ENCODE measurements around the gene GTPBP2. TPM values are rescaled to one million over a fixed set of nuclear protein-coding genes. Genes with fewer than 3 reads are reported as not detected.
"Not testable (repeated sequence)": the region's sequence is repeated elsewhere in the genome, so short reads cannot be mapped to it uniquely, and the experiment has no call there.

Gene GTPBP2
- total RNA-seq, 1 experiment from 2014 or later = 47.0 TPM

DNA sequence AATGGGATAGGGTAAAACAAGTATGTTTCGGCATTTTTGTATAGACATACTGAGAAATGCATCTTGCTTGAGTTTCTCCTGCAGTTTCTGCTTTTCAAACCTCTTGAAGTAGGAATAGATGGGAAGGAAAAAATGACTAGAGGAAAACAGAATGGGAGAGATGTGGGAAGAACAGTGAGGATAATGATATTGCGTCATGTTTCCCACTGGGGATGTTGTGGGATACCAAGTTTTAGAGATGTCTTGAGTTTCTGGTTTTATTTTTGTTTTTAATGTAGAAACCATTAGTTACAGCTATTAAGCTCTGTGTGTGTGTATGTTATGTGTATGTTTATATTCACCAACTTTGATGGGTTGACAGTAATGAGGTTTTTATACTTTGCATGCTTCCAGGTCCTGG lies 28.5 kb downstream of the GTPBP2 start:
- DNase-seq (ENCODE audit: low spot score) = no peak
- in situ Hi-C loops (cut with HindIII; ENCODE audit: low sequenced_read_pairs) = no loop called here

DNA sequence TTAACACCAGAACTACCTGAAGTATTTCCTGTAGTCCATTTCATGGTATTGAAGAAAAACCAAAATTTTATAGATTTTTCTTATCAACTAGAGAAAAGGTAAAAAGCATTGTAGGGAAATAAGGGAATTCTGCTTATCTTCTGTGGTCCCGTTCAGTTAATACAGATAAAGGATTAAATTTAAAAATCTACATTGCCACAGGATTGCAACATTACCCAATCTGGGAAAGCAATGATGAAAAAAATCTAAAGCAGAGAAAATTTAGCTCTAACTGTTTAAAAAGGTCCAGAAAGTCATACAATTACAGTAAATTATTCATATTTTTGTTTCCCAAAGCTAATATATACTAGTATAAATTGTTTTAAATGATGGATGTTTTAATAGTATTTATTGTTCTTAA lies 35.1 kb downstream of the GTPBP2 start:
- in situ Hi-C loops (cut with HindIII; ENCODE audit: low sequenced_read_pairs) = no loop called here
- DNase-seq (ENCODE audit: low spot score) = no peak

DNA sequence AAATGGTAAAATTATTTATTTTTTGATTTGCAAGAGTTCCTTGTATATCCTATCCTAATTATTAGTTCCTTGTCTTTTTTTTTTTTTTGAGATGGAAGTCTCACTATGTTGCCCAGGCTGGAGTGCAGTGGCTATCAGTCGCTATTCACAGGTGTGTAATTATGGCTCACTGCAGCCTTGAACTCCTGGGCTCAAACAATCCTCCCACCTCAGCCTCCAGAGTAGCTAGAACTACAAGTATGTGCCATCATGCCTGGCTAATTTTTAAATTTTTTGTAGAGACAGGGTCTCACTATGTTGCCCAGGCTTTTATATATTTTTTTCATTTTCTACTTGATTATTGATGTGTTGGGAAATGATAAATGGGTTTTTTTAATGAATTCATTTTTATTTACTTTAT lies 39.5 kb downstream of the GTPBP2 start:
- DNase-seq (ENCODE audit: low spot score); in situ Hi-C loops (cut with HindIII; ENCODE audit: low sequenced_read_pairs): not testable (repeated sequence)

DNA sequence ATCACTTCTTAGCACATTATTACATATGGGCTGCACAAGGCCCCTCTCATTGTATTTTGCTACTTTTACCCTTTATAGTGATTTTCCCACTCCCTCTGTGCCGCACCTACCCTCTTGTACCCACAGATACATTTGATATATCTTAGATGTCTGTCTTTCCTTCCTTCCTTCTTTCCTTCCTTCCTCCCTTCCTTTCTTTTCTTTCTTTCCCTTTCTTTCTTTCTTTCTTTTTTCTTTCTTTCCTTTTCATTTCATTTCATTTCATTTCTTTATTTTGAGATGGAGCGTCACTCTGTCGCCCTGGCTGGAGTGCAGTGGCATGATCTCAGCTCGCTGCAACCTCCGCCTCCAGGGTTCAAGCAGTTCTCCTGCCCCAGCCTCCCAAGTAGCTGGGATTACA lies 40.9 kb downstream of the GTPBP2 start:
- in situ Hi-C loops (cut with HindIII; ENCODE audit: low sequenced_read_pairs) = no loop called here

DNA sequence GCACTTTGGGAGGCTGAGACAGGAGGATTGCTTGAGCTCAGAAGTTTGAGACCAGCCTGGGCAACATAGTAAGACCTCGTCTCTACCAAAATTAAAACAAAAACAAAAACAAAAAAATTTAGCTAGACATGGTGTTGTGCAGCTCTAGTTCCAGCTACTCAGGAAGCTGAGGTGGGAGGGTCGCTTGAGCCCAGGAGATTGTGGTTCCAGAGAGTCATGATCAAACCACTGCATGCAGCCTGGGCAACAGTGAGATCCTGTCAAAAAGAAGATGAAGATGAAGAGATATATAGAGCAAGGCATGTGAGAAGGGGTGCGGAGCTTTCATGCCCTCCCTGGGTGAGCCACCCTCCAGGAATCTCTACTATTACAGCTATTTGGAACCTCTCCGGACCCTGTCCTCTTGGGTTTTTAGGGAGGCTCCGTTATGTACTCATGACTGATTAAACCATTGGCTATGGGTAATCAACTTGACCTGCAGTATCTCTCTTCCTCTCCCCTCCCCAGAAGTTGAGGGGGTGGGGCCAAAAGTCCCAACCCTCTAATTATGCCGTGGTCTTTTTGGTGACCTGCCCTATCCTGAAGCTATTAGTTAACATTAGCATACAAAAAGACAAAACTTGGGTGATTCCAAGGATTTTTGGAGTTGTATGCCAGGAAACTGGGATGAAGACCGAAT lies 44.0 kb downstream of the GTPBP2 start:
- DNase-seq (ENCODE audit: low spot score) = no peak
- in situ Hi-C loops (cut with HindIII; ENCODE audit: low sequenced_read_pairs) = no loop called here

More for the DNA sequence above, 40.9 kb downstream of the GTPBP2 start:
- no peak for DNase-seq (ENCODE audit: low spot score)

DNA sequence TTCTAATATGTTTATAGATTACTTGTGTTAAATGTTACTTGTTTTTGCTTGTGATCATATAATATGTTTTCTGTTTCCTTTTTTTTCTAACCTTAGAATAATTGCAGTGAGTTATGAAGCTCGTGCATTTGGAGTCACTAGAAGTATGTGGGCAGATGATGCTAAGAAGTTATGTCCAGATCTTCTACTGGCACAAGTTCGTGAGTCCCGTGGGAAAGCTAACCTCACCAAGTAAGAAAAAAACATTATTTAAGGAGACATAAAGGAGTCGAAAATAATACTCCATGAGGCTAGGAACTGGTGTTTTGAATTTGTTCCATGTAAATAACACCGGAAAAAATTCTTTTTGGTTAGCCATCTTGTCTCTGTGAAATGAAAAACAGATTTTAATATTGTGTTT lies 46.2 kb downstream of the GTPBP2 start:
- in situ Hi-C loops (cut with HindIII; ENCODE audit: low sequenced_read_pairs) = no loop called here
- DNase-seq (ENCODE audit: low spot score) = no peak

DNA sequence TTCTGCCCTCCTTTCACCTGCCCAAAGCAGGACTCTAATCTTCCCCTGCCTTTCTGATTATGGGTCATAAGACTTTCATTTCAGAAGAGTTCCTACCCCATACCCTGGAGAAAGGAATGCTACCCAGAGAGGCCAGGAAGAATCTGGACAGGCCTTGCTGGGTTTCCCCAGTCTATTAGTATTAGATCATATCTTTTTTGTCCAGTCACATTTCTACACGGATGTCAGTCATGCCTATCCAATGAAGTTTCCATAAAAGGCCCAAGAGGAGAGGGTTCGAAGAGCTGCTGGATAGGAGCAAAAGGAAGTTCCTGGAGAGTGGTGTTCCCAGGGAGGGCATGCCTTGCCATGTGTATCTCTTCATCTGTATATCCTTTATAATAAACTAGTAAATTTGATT lies 49.9 kb downstream of the GTPBP2 start:
- in situ Hi-C loops (cut with HindIII; ENCODE audit: low sequenced_read_pairs) = no loop called here
- no peak for DNase-seq (ENCODE audit: low spot score)

DNA sequence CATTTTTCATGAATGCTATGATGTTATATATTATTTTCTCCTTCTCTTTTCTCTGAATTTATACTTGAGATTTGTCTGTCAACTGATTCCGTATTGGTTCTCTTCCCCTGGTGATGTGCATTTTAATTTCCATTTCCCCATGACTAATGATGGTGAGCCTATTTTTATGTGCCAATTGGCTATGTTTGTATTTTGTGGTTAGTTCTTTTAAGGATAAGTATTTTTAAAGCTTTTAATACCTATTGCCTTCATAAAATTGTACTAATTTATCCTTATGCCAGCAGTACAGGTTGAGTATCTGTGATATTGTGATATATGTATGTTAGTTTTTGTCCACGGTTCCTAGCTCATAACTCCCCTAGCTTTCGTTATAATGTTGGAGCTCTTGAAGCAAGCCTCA lies 50.3 kb downstream of the GTPBP2 start:
- no peak for DNase-seq (ENCODE audit: low spot score)
- in situ Hi-C loops (cut with HindIII; ENCODE audit: low sequenced_read_pairs) = no loop called here

DNA sequence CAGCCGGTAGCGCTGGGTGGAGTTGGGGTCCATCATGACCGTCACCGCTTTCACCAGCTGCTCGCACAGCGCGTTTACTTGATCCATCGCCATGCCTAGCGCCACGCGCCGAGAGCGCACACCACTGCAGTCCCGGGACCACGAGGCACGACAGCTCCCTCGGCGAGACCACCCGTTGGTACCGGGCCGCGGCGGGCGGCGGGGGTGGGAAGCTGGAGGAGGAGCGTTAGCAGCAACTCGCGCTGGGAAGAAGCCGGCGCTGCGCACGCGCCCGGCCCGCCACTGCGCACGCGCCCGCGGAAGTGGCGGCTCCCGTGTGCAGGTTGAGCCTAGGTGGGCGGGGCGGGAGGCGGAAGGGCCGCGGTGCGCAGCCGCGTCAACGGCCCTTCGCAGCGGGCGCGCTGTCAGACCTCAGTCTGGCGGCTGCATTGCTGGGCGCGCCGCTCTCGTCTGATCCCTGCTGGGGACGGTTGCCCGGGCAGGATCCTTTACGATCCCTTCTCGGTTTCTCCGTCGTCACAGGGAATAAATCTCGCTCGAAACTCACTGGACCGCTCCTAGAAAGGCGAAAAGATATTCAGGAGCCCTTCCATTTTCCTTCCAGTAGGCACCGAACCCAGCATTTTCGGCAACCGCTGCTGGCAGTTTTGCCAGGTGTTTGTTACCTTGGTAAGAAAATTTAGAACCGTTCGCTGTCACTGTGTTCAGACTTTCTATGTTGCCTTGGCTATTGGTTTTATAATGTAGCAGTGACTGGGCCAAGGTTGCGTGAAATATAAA lies 53.1 kb downstream of the GTPBP2 start, which contains the start of the genes POLH and XPO5:
TSS of gene POLH (plus strand) at position 414 of the 780 bp plus-strand sequence. CDS start 6,135 bp downstream, outside the sequence.
TSS of gene XPO5 (minus strand) at position 267 of the 780 bp plus-strand sequence. CDS start at position 93, 174 bp downstream.
- peak; percentile 90 for DNase-seq (ENCODE audit: low spot score)
- in situ Hi-C loops (cut with HindIII; ENCODE audit: low sequenced_read_pairs) = no loop called here

DNA sequence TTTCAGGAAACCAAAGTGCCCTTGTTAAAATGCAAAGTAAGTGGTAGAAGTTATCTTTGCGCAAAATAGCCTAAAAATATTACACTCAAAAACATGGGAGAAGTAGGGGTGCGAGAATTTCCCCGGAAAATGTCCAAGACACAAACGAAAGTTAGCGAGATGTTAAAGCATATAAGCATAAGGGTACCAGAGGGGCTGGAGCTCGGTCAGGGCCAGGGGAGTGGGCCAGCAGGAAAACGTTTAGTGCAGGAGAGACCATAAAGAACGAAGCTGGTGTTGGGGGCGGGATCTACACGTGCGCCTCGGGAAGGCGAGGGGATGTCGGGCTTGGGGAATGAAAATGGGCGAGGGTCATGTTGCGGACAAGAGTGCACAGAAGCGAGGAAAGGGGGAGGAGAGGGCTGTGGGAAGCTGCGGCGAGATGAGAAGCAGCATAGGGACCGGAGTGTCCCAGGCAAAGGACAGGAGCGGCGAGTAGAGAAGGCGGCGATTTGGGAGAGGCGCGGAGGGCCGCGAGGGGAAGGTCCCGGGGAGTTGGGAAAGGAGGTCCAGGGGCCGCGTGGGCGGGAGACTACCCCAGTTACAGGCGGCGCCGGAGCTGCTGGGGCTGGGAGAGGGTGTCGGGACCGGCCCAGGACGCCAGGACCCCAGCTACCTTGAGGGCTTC lies 53.8 kb downstream of the GTPBP2 start:
- peak; percentile 2 for DNase-seq (ENCODE audit: low spot score)
- in situ Hi-C loops (cut with HindIII; ENCODE audit: low sequenced_read_pairs) = no loop called here

DNA sequence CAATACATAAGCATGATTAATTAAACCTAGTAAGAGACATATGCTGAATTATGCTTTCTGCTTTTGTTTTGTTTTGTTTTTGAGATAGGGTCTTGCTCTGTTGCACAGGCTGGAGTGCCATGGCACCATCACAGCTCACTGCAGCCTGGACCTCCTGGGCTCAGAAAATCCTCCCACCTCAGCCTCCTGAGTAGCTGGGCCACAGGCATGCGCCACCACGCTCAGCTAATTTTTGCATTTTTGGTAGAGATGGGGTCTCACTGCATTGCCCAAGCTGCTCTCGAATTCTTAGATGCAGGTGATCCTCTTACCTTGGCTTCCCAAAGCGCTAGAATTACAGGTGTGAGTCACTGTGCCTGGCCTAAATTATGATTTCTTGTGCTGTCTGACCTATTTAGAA lies 57.0 kb downstream of the GTPBP2 start:
- in situ Hi-C loops (cut with HindIII; ENCODE audit: low sequenced_read_pairs) = no loop called here
- no peak for DNase-seq (ENCODE audit: low spot score)

DNA sequence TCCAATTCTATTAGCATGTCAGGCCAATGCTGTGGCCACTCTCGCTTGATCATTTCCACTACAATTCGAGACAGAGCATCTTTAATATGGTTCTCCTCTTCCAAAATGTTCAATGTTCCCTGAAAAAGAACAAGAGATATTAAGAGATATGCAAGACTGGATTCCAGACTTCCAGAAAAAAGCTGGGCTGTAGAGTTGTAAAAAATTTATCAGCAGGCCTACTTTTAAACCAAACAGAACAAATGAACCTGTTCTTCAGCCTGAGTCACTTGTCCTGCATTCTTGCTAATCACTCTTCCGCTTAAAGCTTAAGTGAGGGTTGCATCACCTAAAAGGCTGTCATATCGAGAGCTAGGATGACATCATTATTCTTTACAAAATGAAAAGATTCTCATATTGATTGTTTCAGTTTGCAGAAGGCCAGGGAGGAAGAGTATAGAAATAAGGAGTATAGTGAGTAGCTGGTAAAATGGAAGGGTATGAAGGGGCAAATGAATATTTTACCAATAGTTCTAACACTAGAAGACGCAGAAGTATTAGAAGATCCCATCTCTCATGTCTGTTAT lies 58.1 kb downstream of the GTPBP2 start:
- DNase-seq (ENCODE audit: low spot score) = no peak
- in situ Hi-C loops (cut with HindIII; ENCODE audit: low sequenced_read_pairs) = no loop called here

Other genes starting within 250 kb of the GTPBP2 start
- 11.0 and 17.3 TPM in 2 replicates for gene ABCC10, start 201.7 kb downstream of the GTPBP2 start, total RNA-seq (2014; rRNA removed; shearing (Covaris generic))
- gene DLK2, start 173.7 kb downstream of the GTPBP2 start, total RNA-seq (2014; rRNA removed; shearing (Covaris generic)) = 3.1 and 3.4 TPM in 2 replicates
- gene TJAP1, start 151.7 kb downstream of the GTPBP2 start, total RNA-seq (2014; rRNA removed; shearing (Covaris generic)) = 14.5 and 16.9 TPM in 2 replicates
- gene LRRC73, start 118.9 kb downstream of the GTPBP2 start, total RNA-seq (2014; rRNA removed; shearing (Covaris generic)) = 0.03 TPM in 1 of 2 replicates, not detected in the other
- gene YIPF3, start 112.3 kb downstream of the GTPBP2 start, total RNA-seq (2014; rRNA removed; shearing (Covaris generic)) = 49.4 and 92.9 TPM in 2 replicates
- 46.8 and 54.0 TPM in 2 replicates for gene POLR1C, start 112.2 kb downstream of the GTPBP2 start, total RNA-seq (2014; rRNA removed; shearing (Covaris generic))
- 38.0 and 60.5 TPM in 2 replicates for gene XPO5, start 53.2 kb downstream of the GTPBP2 start, total RNA-seq (2014; rRNA removed; shearing (Covaris generic))
- 8.2 and 16.9 TPM in 2 replicates for gene POLH, start 53.1 kb downstream of the GTPBP2 start, total RNA-seq (2014; rRNA removed; shearing (Covaris generic))
- 59.0 and 78.9 TPM in 2 replicates for gene MAD2L1BP, start 6.6 kb upstream of the GTPBP2 start, total RNA-seq (2014; rRNA removed; shearing (Covaris generic))
- gene RSPH9, start 15.8 kb upstream of the GTPBP2 start, total RNA-seq (2014; rRNA removed; shearing (Covaris generic)) = 0.92 and 1.6 TPM in 2 replicates
- gene MRPS18A, start 58.5 kb upstream of the GTPBP2 start, total RNA-seq (2014; rRNA removed; shearing (Covaris generic)) = 70.5 and 89.4 TPM in 2 replicates
- gene VEGFA, start 140.9 kb upstream of the GTPBP2 start, total RNA-seq (2014; rRNA removed; shearing (Covaris generic)) = 20.4 and 32.7 TPM in 2 replicates